ENCODE data around the gene B3GNT9. TPM values are rescaled to one million over a fixed set of nuclear protein-coding genes. Genes with fewer than 3 reads are reported as not detected.
"Not testable (repeated sequence)": the region's sequence is repeated elsewhere in the genome, so short reads cannot be mapped to it uniquely, and the experiment has no call there.

Gene B3GNT9
- total RNA-seq, 2 donors from 2014 or later: 7.2 to 11.0 TPM

DNA sequence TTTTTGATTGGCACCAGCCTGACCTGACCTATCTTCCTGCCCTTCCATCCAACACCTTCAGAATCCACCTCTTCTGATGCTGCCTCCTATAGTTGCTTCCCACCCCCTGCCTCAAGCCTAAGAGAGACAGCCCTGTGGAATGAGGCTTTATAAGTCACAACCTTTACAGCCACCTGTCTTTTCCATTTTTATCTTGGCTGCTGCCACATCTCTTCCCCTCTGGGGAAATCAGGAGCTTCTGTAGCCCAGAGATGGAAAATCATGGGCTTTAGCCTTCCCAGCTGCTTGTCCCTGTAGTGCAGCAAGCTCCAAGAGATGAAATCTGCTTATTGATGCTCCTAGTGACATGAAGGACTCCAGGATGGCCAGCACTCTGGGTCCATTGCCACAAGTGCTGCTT is 22.4 kb downstream of the B3GNT9 start:
- no peak overlapping the region for H3K27ac ChIP-seq (ENCODE audit: low read depth, low read length)

DNA sequence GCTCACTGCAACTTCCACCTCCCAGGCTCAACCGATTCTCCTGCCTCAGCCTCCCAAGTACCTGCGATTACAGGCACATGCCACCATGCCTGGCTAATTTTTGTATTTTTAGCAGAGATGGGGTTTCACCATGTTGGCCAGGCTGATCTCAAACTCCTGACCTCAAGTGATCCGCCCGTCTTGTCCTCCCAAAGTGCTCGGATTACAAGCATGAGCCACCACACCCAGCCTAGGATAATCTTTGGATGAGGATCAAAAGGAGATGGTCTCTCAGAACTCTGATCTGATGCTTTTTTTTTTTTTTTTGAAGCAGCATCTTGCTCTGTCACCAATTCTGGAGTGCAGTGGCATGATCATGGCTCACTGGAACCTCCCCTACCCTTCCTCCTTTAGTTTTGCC is 28.0 kb downstream of the B3GNT9 start:
- H3K4me1 ChIP-seq (ENCODE audit: control insufficient read depth, insufficient read depth, low read length); H3K9ac ChIP-seq (ENCODE audit: extremely low read depth, low read length, poor library complexity, severe bottlenecking); H3K4me3 Mint-ChIP-seq; H3K4me3 ChIP-seq (ENCODE audit: low read length); H3K9me3 ChIP-seq (ENCODE audit: control insufficient read depth, low read length); H3K9me3 Mint-ChIP-seq; H3K4me1 Mint-ChIP-seq; H3K27me3 Mint-ChIP-seq (ENCODE audit: insufficient read depth); DNase-seq; H3K27me3 ChIP-seq (ENCODE audit: control insufficient read depth, insufficient read depth, low read length, poor library complexity, severe bottlenecking); H3K27ac Mint-ChIP-seq; H3K27ac ChIP-seq (ENCODE audit: low read depth, low read length): not testable (repeated sequence)
- peaks cover 43% of the 10 kb centered on the region for H3K36me3 Mint-ChIP-seq (ENCODE audit: low read depth)
- 98% methylated on average over 4 to 5 of the region's 5 CpGs for WGBS, 2 experiments (ENCODE audit: insufficient coverage in 1 of 2, insufficient read length in 1 of 2)
- H3K36me3 ChIP-seq (ENCODE audit: control insufficient read depth, insufficient read depth, low read length): peaks cover 60% of the 10 kb centered on the region

More for the DNA sequence above, 22.4 kb downstream of the B3GNT9 start:
- no peak overlapping the region for H3K9ac ChIP-seq (ENCODE audit: extremely low read depth, low read length, poor library complexity, severe bottlenecking)
- no peaks in the 10 kb centered on the region for H3K9me3 ChIP-seq (ENCODE audit: control insufficient read depth, low read length)
- no peak overlapping the region for H3K27ac Mint-ChIP-seq
- no peaks in the 10 kb centered on the region for H3K4me1 ChIP-seq (ENCODE audit: control insufficient read depth, insufficient read depth, low read length)
- no peaks in the 10 kb centered on the region for H3K27me3 Mint-ChIP-seq (ENCODE audit: insufficient read depth)
- no peak for DNase-seq
- no peak overlapping the region for H3K4me3 ChIP-seq (ENCODE audit: low read length)
- no peaks in the 10 kb centered on the region for H3K27me3 ChIP-seq (ENCODE audit: control insufficient read depth, insufficient read depth, low read length, poor library complexity, severe bottlenecking)
- TF ChIP-seq, protein P1, sequence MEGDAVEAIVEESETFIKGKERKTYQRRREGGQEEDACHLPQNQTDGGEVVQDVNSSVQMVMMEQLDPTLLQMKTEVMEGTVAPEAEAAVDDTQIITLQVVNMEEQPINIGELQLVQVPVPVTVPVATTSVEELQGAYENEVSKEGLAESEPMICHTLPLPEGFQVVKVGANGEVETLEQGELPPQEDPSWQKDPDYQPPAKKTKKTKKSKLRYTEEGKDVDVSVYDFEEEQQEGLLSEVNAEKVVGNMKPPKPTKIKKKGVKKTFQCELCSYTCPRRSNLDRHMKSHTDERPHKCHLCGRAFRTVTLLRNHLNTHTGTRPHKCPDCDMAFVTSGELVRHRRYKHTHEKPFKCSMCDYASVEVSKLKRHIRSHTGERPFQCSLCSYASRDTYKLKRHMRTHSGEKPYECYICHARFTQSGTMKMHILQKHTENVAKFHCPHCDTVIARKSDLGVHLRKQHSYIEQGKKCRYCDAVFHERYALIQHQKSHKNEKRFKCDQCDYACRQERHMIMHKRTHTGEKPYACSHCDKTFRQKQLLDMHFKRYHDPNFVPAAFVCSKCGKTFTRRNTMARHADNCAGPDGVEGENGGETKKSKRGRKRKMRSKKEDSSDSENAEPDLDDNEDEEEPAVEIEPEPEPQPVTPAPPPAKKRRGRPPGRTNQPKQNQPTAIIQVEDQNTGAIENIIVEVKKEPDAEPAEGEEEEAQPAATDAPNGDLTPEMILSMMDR (conservative IDR thresholded peaks at IDR 0.05): no peak
- H3K36me3 ChIP-seq (ENCODE audit: control insufficient read depth, insufficient read depth, low read length): peaks cover 57% of the 10 kb centered on the region
- no peaks in the 10 kb centered on the region for H3K9me3 Mint-ChIP-seq
- no peak overlapping the region for H3K4me3 Mint-ChIP-seq
- H3K4me1 Mint-ChIP-seq: no peaks in the 10 kb centered on the region
- peaks cover 42% of the 10 kb centered on the region for H3K36me3 Mint-ChIP-seq (ENCODE audit: low read depth)

GRCh38 chr16:67120025-67120424 is 30.8 kb downstream of the B3GNT9 start:
- Mint-ChIP-seq H3K4me1 (no peaks in the 10 kb centered on the region), H3K9me3 (no peaks in the 10 kb centered on the region), H3K27me3 (ENCODE audit: insufficient read depth) (no peaks in the 10 kb centered on the region), H3K36me3 (ENCODE audit: low read depth) (peaks cover 38% of the 10 kb centered on the region), H3K27ac (no peak overlapping the region), H3K4me3 (no peak overlapping the region)
- no peak overlapping the region for H3K9ac ChIP-seq (ENCODE audit: extremely low read depth, low read length, poor library complexity, severe bottlenecking)
- peaks cover 42% of the 10 kb centered on the region for H3K36me3 ChIP-seq (ENCODE audit: control insufficient read depth, insufficient read depth, low read length)
- H3K4me3 ChIP-seq (ENCODE audit: low read length): no peak overlapping the region
- TF ChIP-seq, protein P1 (conservative IDR thresholded peaks at IDR 0.05): no peak
- no peak overlapping the region for H3K27ac ChIP-seq (ENCODE audit: low read depth, low read length)
- no peaks in the 10 kb centered on the region for H3K9me3 ChIP-seq (ENCODE audit: control insufficient read depth, low read length)
- WGBS, 2 experiments (ENCODE audit: insufficient coverage in 1 of 2, insufficient read length in 1 of 2): 93% methylated on average over 3 to 5 of the region's 5 CpGs
- H3K4me1 ChIP-seq (ENCODE audit: control insufficient read depth, insufficient read depth, low read length): no peaks in the 10 kb centered on the region
- DNase-seq: no peak
- no peaks in the 10 kb centered on the region for H3K27me3 ChIP-seq (ENCODE audit: control insufficient read depth, insufficient read depth, low read length, poor library complexity, severe bottlenecking)

DNA sequence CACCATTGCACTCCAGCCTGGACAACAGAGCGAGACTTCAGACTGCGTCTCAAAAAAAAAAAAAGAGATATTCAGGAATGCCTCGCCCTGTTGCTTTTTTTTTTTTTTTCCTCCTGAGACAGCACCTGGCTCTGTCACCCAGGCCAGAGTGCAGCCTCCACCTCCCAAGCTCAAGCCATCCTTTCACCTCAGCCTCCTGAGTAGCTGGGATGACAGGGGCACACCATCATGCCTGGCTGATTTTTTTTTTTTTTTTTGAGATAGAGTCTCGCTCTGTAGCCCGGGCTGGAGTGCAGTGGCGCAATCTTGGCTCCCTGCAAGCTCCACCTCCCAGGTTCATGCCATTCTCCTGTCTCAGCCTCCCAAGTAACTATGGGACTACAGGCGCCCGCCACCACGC is 33.1 kb downstream of the B3GNT9 start:
- H3K27me3 ChIP-seq (ENCODE audit: control insufficient read depth, insufficient read depth, low read length, poor library complexity, severe bottlenecking): no peaks in the 10 kb centered on the region
- H3K36me3 Mint-ChIP-seq (ENCODE audit: low read depth): peaks cover 30% of the 10 kb centered on the region
- no peaks in the 10 kb centered on the region for H3K27me3 Mint-ChIP-seq (ENCODE audit: insufficient read depth)
- H3K36me3 ChIP-seq (ENCODE audit: control insufficient read depth, insufficient read depth, low read length): peaks cover 25% of the 10 kb centered on the region
- no peak overlapping the region for H3K27ac Mint-ChIP-seq
- no peaks in the 10 kb centered on the region for H3K9me3 Mint-ChIP-seq
- H3K9me3 ChIP-seq (ENCODE audit: control insufficient read depth, low read length): no peaks in the 10 kb centered on the region
- no peaks in the 10 kb centered on the region for H3K4me1 ChIP-seq (ENCODE audit: control insufficient read depth, insufficient read depth, low read length)
- no peak overlapping the region for H3K9ac ChIP-seq (ENCODE audit: extremely low read depth, low read length, poor library complexity, severe bottlenecking)
- WGBS, 2 experiments (ENCODE audit: insufficient coverage in 1 of 2, insufficient read length in 1 of 2): 90% methylated on average over 6 of the region's 9 CpGs; no CpG with 5 or more reads in 1 of the 2 experiments
- DNase-seq: no peak
- H3K27ac ChIP-seq (ENCODE audit: low read depth, low read length): no peak overlapping the region
- H3K4me1 Mint-ChIP-seq: peaks cover 4% of the 10 kb centered on the region
- H3K4me3 Mint-ChIP-seq: no peak overlapping the region
- TF ChIP-seq, protein P1 (conservative IDR thresholded peaks at IDR 0.05): no peak
- H3K4me3 ChIP-seq (ENCODE audit: low read length): no peak overlapping the region
